Measurements from ENCODE around the gene HS6ST2. TPM values are rescaled to one million over a fixed set of nuclear protein-coding genes. Genes with fewer than 3 reads are reported as not detected.

Gene HS6ST2
- total and polyA plus RNA-seq, 4 experiments from 2014 or later = not detected

DNA sequence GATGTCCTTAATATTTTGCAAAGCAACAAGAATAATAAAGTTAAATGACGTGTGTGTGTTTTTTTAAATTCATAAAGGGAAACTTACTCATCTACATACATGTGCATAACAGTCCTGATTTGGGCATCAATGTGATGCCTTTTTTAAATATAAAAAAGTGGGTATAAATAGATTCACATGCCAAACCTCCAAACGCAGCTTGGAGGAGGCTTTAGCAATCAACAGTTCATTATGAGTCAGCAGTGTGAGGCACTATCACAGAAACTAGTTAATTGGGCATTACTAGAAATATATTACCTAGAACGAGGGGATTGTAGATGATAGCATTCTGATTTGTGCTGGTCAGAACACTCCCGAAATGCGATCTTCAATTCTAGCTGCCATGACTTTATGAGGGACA, 115.1 kb downstream of the HS6ST2 start:
- no peak overlapping the region for H3K4me3 ChIP-seq (ENCODE audit: low read length in 2 of 2)
- Mint-ChIP-seq H3K36me3 (no peaks in the 10 kb centered on the region), H3K4me3 (no peak overlapping the region), H3K4me1 (no peaks in the 10 kb centered on the region), H3K9me3 (no peaks in the 10 kb centered on the region), H3K27me3 (peaks cover 0 to 4% of the 10 kb centered on the region in 2 donors), H3K27ac (no peak overlapping the region)
- no peak overlapping the region for H3K27ac ChIP-seq (ENCODE audit: low read depth, low read length)
- H3K4me1 ChIP-seq (ENCODE audit: insufficient read depth, low read length) = no peaks in the 10 kb centered on the region
- intact Hi-C loops (cut with micrococcal nuclease) = no loop called here
- no peaks in the 10 kb centered on the region for H3K36me3 ChIP-seq (ENCODE audit: insufficient read depth, low read length)
- H3K27me3 ChIP-seq (ENCODE audit: insufficient read depth, low read length) = no peaks in the 10 kb centered on the region
- ChIA-PET CTCF (ENCODE audit: partially characterized antibody) (no interaction called here), POLR2A (ENCODE audit: partially characterized antibody) (no interaction called here)
- DNase-seq = no peak
- H3K9me3 ChIP-seq (ENCODE audit: control insufficient read depth in 1 of 2, low read length in 2 of 2) = no peaks in the 10 kb centered on the region

DNA sequence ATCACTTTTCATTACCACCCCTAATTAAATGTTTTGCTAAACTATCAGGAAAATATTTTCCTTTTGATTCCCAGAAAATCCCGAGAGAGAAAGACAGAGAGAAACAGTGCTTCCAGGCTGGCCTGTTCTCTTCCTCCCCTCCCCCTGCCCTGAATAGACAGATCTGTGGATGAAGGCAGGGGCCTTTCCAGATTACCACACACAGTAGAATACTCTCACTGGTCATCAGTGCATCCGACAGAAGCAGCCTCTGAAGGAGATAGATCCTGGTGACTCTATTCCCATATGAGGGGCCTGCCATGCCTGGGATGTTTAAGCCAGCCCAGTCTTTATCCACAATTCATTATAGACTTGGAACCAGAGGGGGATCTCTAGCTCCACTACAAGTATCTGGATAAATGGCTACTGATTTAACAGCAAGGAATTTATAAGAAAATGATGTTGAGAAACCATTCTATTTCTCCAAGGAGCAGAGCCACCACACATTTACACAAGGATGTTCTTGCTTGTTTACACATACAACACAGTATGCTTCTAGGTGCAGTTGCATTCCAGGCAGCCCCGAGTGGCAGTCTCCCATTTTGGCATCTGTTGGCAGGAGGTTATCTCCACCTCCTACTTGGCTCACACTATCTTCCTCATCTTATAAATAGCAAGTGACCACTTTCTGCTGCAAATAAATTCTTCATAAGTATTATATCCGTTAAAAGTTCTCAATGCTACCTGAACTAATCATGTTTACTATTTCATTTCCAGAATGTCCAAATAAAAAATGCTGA, 115.8 kb downstream of the HS6ST2 start:
- no peaks in the 10 kb centered on the region for H3K36me3 ChIP-seq (ENCODE audit: insufficient read depth, low read length)
- DNase-seq = no peak
- H3K4me3 Mint-ChIP-seq = no peak overlapping the region
- H3K4me3 ChIP-seq (ENCODE audit: low read length in 2 of 2) = no peak overlapping the region
- H3K4me1 Mint-ChIP-seq = no peaks in the 10 kb centered on the region
- H3K9me3 ChIP-seq (ENCODE audit: control insufficient read depth in 1 of 2, low read length in 2 of 2) = no peaks in the 10 kb centered on the region
- no peaks in the 10 kb centered on the region for H3K9me3 Mint-ChIP-seq
- no peak overlapping the region for H3K27ac Mint-ChIP-seq
- POLR2A ChIA-PET (ENCODE audit: partially characterized antibody) = no interaction called here
- no peaks in the 10 kb centered on the region for H3K36me3 Mint-ChIP-seq
- H3K4me1 ChIP-seq (ENCODE audit: insufficient read depth, low read length) = no peaks in the 10 kb centered on the region
- CTCF ChIA-PET (ENCODE audit: partially characterized antibody) = no interaction called here
- H3K27me3 ChIP-seq (ENCODE audit: insufficient read depth, low read length) = no peaks in the 10 kb centered on the region
- peaks cover 0 to 4% of the 10 kb centered on the region in 2 donors for H3K27me3 Mint-ChIP-seq
- no peak overlapping the region for H3K27ac ChIP-seq (ENCODE audit: low read depth, low read length)
- intact Hi-C loops (cut with micrococcal nuclease) = no loop called here

GRCh38 chrX:132837967-132838366, 120.5 kb downstream of the HS6ST2 start:
- Histone ChIP-seq H3K9me3 (ENCODE audit: control insufficient read depth in 1 of 2, low read length in 2 of 2) (no peaks in the 10 kb centered on the region), H3K27me3 (ENCODE audit: insufficient read depth, low read length) (no peaks in the 10 kb centered on the region), H3K36me3 (ENCODE audit: insufficient read depth, low read length) (no peaks in the 10 kb centered on the region), H3K4me1 (ENCODE audit: insufficient read depth, low read length) (no peaks in the 10 kb centered on the region), H3K4me3 (ENCODE audit: low read length in 2 of 2) (no peak overlapping the region), H3K27ac (ENCODE audit: low read depth, low read length) (no peak overlapping the region)
- no peak overlapping the region for H3K27ac Mint-ChIP-seq
- no peaks in the 10 kb centered on the region for H3K9me3 Mint-ChIP-seq
- H3K36me3 Mint-ChIP-seq = no peaks in the 10 kb centered on the region
- intact Hi-C loops (cut with micrococcal nuclease) = no loop called here
- no peak for DNase-seq
- H3K27me3 Mint-ChIP-seq = peaks cover 0 to 1% of the 10 kb centered on the region in 2 donors
- CTCF ChIA-PET (ENCODE audit: partially characterized antibody) = no interaction called here
- no peaks in the 10 kb centered on the region for H3K4me1 Mint-ChIP-seq
- POLR2A ChIA-PET (ENCODE audit: partially characterized antibody) = no interaction called here
- no peak overlapping the region for H3K4me3 Mint-ChIP-seq

GRCh38 chrX:132837126-132837525, 121.3 kb downstream of the HS6ST2 start:
- Mint-ChIP-seq H3K4me3 (no peak overlapping the region), H3K4me1 (no peaks in the 10 kb centered on the region), H3K27ac (no peak overlapping the region), H3K9me3 (no peaks in the 10 kb centered on the region), H3K27me3 (peaks cover 0 to 1% of the 10 kb centered on the region in 2 donors), H3K36me3 (no peaks in the 10 kb centered on the region)
- H3K27me3 ChIP-seq (ENCODE audit: insufficient read depth, low read length) = no peaks in the 10 kb centered on the region
- no peaks in the 10 kb centered on the region for H3K36me3 ChIP-seq (ENCODE audit: insufficient read depth, low read length)
- CTCF ChIA-PET (ENCODE audit: partially characterized antibody) = no interaction called here
- no peak overlapping the region for H3K4me3 ChIP-seq (ENCODE audit: low read length in 2 of 2)
- intact Hi-C loops (cut with micrococcal nuclease) = no loop called here
- H3K9me3 ChIP-seq (ENCODE audit: control insufficient read depth in 1 of 2, low read length in 2 of 2) = no peaks in the 10 kb centered on the region
- H3K4me1 ChIP-seq (ENCODE audit: insufficient read depth, low read length) = no peaks in the 10 kb centered on the region
- POLR2A ChIA-PET (ENCODE audit: partially characterized antibody) = no interaction called here
- no peak overlapping the region for H3K27ac ChIP-seq (ENCODE audit: low read depth, low read length)
- DNase-seq = no peak

DNA sequence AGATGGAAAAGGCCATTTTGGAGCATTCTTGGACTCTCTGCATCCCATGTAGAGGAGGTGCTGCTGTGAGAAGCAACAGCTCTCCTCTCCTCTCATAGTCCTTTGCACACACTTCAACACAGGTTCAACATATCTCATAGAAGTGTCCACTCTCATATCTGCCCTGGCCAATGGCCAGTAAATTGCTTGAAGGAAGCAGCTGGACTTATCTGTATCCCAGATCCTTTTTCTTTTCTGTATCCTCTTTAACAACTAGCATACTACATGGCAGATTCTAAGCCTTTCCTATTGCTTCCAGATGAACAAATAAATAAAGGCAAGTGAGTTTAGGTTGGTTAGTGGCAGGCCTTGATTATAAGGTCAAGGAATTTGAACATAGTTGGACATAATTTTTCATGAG, 122.0 kb downstream of the HS6ST2 start:
- POLR2A ChIA-PET (ENCODE audit: partially characterized antibody) = no interaction called here
- CTCF ChIA-PET (ENCODE audit: partially characterized antibody) = no interaction called here
- H3K36me3 ChIP-seq (ENCODE audit: insufficient read depth, low read length) = no peaks in the 10 kb centered on the region

GRCh38 chrX:132834741-132835140, 123.7 kb downstream of the HS6ST2 start:
- Histone ChIP-seq H3K36me3 (ENCODE audit: insufficient read depth, low read length) (no peaks in the 10 kb centered on the region), H3K27me3 (ENCODE audit: insufficient read depth, low read length) (no peaks in the 10 kb centered on the region), H3K9me3 (ENCODE audit: control insufficient read depth in 1 of 2, low read length in 2 of 2) (no peaks in the 10 kb centered on the region), H3K27ac (ENCODE audit: low read depth, low read length) (no peak overlapping the region), H3K4me1 (ENCODE audit: insufficient read depth, low read length) (no peaks in the 10 kb centered on the region), H3K4me3 (ENCODE audit: low read length in 2 of 2) (no peak overlapping the region)
- ChIA-PET POLR2A (ENCODE audit: partially characterized antibody) (no interaction called here), CTCF (ENCODE audit: partially characterized antibody) (no interaction called here)
- H3K27ac Mint-ChIP-seq = no peak overlapping the region
- H3K36me3 Mint-ChIP-seq = no peaks in the 10 kb centered on the region
- H3K4me1 Mint-ChIP-seq = no peaks in the 10 kb centered on the region
- no peak overlapping the region for H3K4me3 Mint-ChIP-seq
- no peak for DNase-seq
- intact Hi-C loops (cut with micrococcal nuclease) = no loop called here
- no peaks in the 10 kb centered on the region for H3K9me3 Mint-ChIP-seq
- H3K27me3 Mint-ChIP-seq = no peaks in the 10 kb centered on the region

More for the DNA sequence above, 122.0 kb downstream of the HS6ST2 start:
- no peaks in the 10 kb centered on the region for H3K27me3 ChIP-seq (ENCODE audit: insufficient read depth, low read length)
- no peak overlapping the region for H3K4me3 ChIP-seq (ENCODE audit: low read length in 2 of 2)
- no peak for DNase-seq
- no peaks in the 10 kb centered on the region for H3K4me1 ChIP-seq (ENCODE audit: insufficient read depth, low read length)
- Mint-ChIP-seq H3K4me3 (no peak overlapping the region), H3K36me3 (no peaks in the 10 kb centered on the region), H3K27me3 (no peaks in the 10 kb centered on the region), H3K4me1 (no peaks in the 10 kb centered on the region), H3K9me3 (no peaks in the 10 kb centered on the region), H3K27ac (no peak overlapping the region)
- no peaks in the 10 kb centered on the region for H3K9me3 ChIP-seq (ENCODE audit: control insufficient read depth in 1 of 2, low read length in 2 of 2)
- intact Hi-C loops (cut with micrococcal nuclease) = no loop called here
- no peak overlapping the region for H3K27ac ChIP-seq (ENCODE audit: low read depth, low read length)

GRCh38 chrX:132834109-132834508, 124.3 kb downstream of the HS6ST2 start:
- Mint-ChIP-seq H3K4me1 (no peaks in the 10 kb centered on the region), H3K27ac (no peak overlapping the region), H3K4me3 (no peak overlapping the region), H3K36me3 (no peaks in the 10 kb centered on the region), H3K27me3 (no peaks in the 10 kb centered on the region), H3K9me3 (no peaks in the 10 kb centered on the region)
- intact Hi-C loops (cut with micrococcal nuclease) = no loop called here
- POLR2A ChIA-PET (ENCODE audit: partially characterized antibody) = no interaction called here
- no peaks in the 10 kb centered on the region for H3K4me1 ChIP-seq (ENCODE audit: insufficient read depth, low read length)
- CTCF ChIA-PET (ENCODE audit: partially characterized antibody) = no interaction called here
- no peaks in the 10 kb centered on the region for H3K36me3 ChIP-seq (ENCODE audit: insufficient read depth, low read length)
- no peak overlapping the region for H3K4me3 ChIP-seq (ENCODE audit: low read length in 2 of 2)
- no peaks in the 10 kb centered on the region for H3K9me3 ChIP-seq (ENCODE audit: control insufficient read depth in 1 of 2, low read length in 2 of 2)
- no peak overlapping the region for H3K27ac ChIP-seq (ENCODE audit: low read depth, low read length)
- no peak for DNase-seq
- H3K27me3 ChIP-seq (ENCODE audit: insufficient read depth, low read length) = no peaks in the 10 kb centered on the region

DNA sequence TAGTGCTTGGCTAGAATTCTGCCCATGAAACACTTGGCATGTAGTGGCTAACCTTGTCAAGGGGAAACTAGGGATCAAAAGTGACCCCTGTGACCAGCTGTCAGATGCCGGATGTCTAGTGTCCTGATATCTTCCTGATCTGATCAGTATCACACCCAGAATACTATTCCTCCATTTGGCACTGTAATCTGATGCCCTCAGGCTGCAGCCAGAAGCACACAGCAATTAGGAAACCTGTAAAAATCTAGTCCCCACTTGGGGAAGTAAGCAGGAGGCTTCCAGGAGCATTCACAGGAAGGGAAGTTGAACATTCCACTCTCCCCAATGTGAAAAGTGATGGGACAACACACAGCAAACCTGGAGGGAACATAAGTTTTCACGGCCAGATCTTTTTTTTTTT, 125.1 kb downstream of the HS6ST2 start:
- H3K36me3 ChIP-seq (ENCODE audit: insufficient read depth, low read length) = no peaks in the 10 kb centered on the region
- H3K4me3 Mint-ChIP-seq = no peak overlapping the region
- no peaks in the 10 kb centered on the region for H3K4me1 Mint-ChIP-seq
- POLR2A ChIA-PET (ENCODE audit: partially characterized antibody) = no interaction called here
- no peak overlapping the region for H3K4me3 ChIP-seq (ENCODE audit: low read length in 2 of 2)
- DNase-seq = no peak
- H3K4me1 ChIP-seq (ENCODE audit: insufficient read depth, low read length) = no peaks in the 10 kb centered on the region
- H3K27ac ChIP-seq (ENCODE audit: low read depth, low read length) = no peak overlapping the region
- H3K9me3 ChIP-seq (ENCODE audit: control insufficient read depth in 1 of 2, low read length in 2 of 2) = no peaks in the 10 kb centered on the region
- H3K27me3 Mint-ChIP-seq = no peaks in the 10 kb centered on the region
- intact Hi-C loops (cut with micrococcal nuclease) = no loop called here
- H3K36me3 Mint-ChIP-seq = no peaks in the 10 kb centered on the region
- H3K27ac Mint-ChIP-seq = no peak overlapping the region
- no peaks in the 10 kb centered on the region for H3K27me3 ChIP-seq (ENCODE audit: insufficient read depth, low read length)
- CTCF ChIA-PET (ENCODE audit: partially characterized antibody) = no interaction called here
- H3K9me3 Mint-ChIP-seq = no peaks in the 10 kb centered on the region

Data from CD4-positive, alpha-beta memory T cell (primary cell).